HG03066 (cell line): ENCODE measurements around the gene TRAT1.

ENCODE experiments used
- ATAC-seq: cut with Tn5 transposase; IDR thresholded peaks from one replicate; pipeline ENCODE4 v1.9.1; 2021; ENCODE audit warnings: low read depth; ENCODE audit not compliant: unreplicated experiment

The TRAT1 gene

DNA sequence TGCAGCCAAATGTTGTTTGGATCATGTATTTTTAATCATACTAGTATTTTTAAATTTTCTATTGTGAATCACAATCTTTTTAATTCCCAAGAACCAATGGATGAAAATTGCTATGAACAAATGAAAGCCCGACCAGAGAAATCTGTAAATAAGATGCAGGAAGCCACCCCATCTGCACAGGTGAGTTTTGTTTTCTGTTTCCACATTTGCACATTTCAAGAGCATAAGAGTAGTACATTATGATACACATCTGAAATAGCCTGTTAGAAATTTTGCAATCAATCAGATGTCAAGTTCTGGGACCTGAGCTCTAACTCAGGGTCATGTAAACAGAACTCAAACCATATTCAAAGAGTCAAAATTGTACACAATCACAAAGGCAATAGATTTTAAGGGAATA is 26.5 kb downstream of the TRAT1 start:
- no peak for ATAC-seq

DNA sequence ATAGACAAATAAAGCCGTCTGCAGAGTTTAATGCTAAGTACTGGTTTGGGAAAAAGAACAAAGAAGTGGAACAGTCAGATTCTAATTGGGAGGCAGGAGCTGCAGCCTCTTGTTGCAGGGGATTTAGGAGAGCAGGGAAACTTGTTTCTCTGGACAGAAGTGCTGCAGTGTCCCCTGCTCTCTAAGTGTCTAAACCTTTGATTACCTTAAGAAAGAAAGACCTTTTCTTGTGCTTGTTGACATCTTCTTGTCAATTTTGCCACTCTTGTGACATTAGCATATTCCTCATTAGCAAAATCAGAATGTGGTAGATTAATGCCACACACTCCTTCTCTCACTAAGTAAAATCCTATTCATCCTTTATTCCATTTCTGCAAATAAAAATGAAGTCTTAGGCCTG is 38.8 kb downstream of the TRAT1 start:
- ATAC-seq: no peak

GRCh38 chr3:108862865-108863798 is 40.5 kb downstream of the TRAT1 start:
- no peak for ATAC-seq

DNA sequence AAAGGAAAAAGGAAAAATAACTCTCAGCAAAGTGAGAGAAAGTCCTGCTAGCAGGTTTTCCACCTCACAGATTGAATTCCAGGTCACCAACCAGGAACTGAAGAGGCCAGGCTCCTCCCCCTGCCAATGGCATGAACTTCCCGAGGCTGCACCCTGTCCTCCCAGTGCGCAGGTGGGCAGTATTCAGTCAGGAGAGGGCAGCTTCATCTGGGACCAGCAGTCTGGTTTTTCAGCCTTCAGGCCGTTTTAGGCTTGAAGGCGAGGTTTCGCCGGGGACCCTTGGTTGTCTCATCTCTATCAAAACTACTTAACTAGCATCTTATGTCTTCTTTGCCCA is 41.2 kb downstream of the TRAT1 start:
- ATAC-seq: no peak

- no peak for ATAC-seq
These were observed 55.3 kb downstream of the TRAT1 start for GRCh38 chr3:108877901-108878300.

- no peak for ATAC-seq
These were observed 57.3 kb downstream of the TRAT1 start for GRCh38 chr3:108879915-108880314.

- ATAC-seq: no peak
These were observed 60.2 kb downstream of the TRAT1 start for GRCh38 chr3:108882762-108883161.

DNA sequence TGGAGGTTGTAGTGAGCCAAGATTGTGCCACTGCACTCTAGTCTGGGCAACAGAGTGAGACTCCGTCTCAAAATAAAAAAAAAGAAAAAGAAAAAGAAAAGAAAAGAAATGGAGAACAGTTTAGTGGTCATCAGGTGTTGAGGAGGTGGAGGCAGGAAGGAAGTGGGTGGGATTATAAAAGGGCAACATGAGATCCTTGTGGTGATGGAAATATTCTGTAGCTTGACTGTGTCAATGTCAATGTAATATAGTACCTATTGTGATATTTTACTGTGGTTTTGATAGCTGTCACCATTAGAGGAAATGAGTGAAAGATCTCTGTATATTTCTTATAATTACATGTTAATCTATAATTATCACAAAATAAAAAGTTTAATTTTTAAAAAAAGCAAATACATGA is 60.8 kb downstream of the TRAT1 start:
- no peak for ATAC-seq

DNA sequence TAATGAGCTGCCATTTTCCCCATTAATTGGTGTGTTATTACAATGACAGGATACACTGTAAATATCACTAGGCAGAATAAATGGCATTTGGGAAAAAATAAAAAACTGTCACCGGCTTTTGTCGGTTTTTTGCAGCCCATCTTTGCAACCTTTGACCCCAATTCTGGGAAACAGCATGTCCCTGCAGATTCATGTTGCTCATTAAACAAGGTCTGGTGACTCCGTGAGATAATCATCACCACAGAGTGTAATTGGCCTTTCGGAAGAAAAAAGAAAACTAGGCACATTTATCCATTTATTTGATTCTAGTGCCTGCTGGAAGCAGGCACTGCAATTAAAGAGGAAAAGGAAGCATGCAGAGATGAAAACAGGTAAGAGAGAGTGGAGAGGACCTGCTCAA is 64.5 kb downstream of the TRAT1 start:
- ATAC-seq: no peak

GRCh38 chr3:108887777-108888176 is 65.2 kb downstream of the TRAT1 start:
- ATAC-seq: no peak

- ATAC-seq: no peak
These were observed 69.2 kb downstream of the TRAT1 start for GRCh38 chr3:108891833-108892232.

GRCh38 chr3:108894981-108895380 is 72.4 kb downstream of the TRAT1 start:
- no peak for ATAC-seq

GRCh38 chr3:108897883-108898282 is 75.3 kb downstream of the TRAT1 start:
- no peak for ATAC-seq

GRCh38 chr3:108899530-108899929 is 76.9 kb downstream of the TRAT1 start:
- ATAC-seq: no peak
